T47D (cell line): ENCODE measurements around the gene CFAP92.
A peak's percentile ranks its signal among the peaks of the same experiment; 100 is the strongest.

Experiments used
- DNase-seq, 2 experiments: peaks; one replicate each; pipeline versions ENCODE4 v3.0.0 to v3.0.0-alpha.2; 2011 to 2012; ENCODE audit warnings: low read depth in 1 of 2, low spot score in 1 of 2
- JUND ChIP-seq: IDR thresholded peaks from 2 replicates; pipeline ENCODE4 v1.6.1; 2012; ENCODE audit warnings: low read depth
- in situ Hi-C: cut with HindIII; loops from 2 replicates; pipeline ENCODE4 v1.10.0; 2016; ENCODE audit warnings: low sequenced_read_pairs, low pct_unique_long_range_greater_than_20kb

The CFAP92 gene

GRCh38 chr3:129006864-129007263 lies 13.0 kb upstream of the CFAP92 start:
- in situ Hi-C loops, result no loop called here
- no peak for TF ChIP-seq JUND

GRCh38 chr3:129005526-129006303 lies 11.8 kb upstream of the CFAP92 start:
- in situ Hi-C loops, result no loop called here
- DNase-seq, result peak; percentile 39 to 54
- no peak for TF ChIP-seq JUND

More at GRCh38 chr3:129006864-129007263, 13.0 kb upstream of the CFAP92 start:
- no peak for DNase-seq

GRCh38 chr3:129004639-129005295 lies 10.9 kb upstream of the CFAP92 start:
- no peak for TF ChIP-seq JUND
- peak in 1 of 2 experiments; percentile 36 for DNase-seq

GRCh38 chr3:129003578-129004112 lies 9.8 kb upstream of the CFAP92 start:
- in situ Hi-C loops, result no loop called here
- peak; percentile 79 to 84 for DNase-seq
- TF ChIP-seq JUND, result no peak

More at GRCh38 chr3:129004639-129005295, 10.9 kb upstream of the CFAP92 start:
- in situ Hi-C loops, result no loop called here

GRCh38 chr3:129002573-129003569 lies 9.0 kb upstream of the CFAP92 start:
- no peak for DNase-seq
- no peak for TF ChIP-seq JUND
- in situ Hi-C loops, result no loop called here

GRCh38 chr3:129001806-129002572 lies 8.1 kb upstream of the CFAP92 start:
- TF ChIP-seq JUND, result no peak
- in situ Hi-C loops, result no loop called here

GRCh38 chr3:129001101-129001805 lies 7.4 kb upstream of the CFAP92 start, which contains the start of gene EFCC1:
Gene EFCC1, plus strand, starts transcription at chr3:129001304. Its CDS starts 325 bp downstream, at chr3:129001629.
- peak; percentile 59 to 65 for DNase-seq
- in situ Hi-C loops, result no loop called here
- TF ChIP-seq JUND, result no peak

More at GRCh38 chr3:129001806-129002572, 8.1 kb upstream of the CFAP92 start:
- DNase-seq, result peak; percentile 48 to 64

- no peak for DNase-seq
- TF ChIP-seq JUND, result no peak
- in situ Hi-C loops, result no loop called here
These were observed 6.8 kb upstream of the CFAP92 start for GRCh38 chr3:129000742-129001100.

GRCh38 chr3:128999102-128999501 lies 5.2 kb upstream of the CFAP92 start:
- in situ Hi-C loops, result no loop called here
- peak; percentile 35 to 82 for DNase-seq
- TF ChIP-seq JUND, result no peak

GRCh38 chr3:128998561-128998960 lies 4.7 kb upstream of the CFAP92 start:
- in situ Hi-C loops, result no loop called here
- no peak for TF ChIP-seq JUND
- no peak for DNase-seq
